Caco-2 (cell line): ENCODE data around the gene MOV10L1. TPM values are rescaled to one million over a fixed set of nuclear protein-coding genes. Genes with fewer than 3 reads are reported as not detected.

Experiments used
- BruUV-seq: library from RNA; stranded (reverse); fragments of 400-500 nt; replicated peaks from 2 replicates; lab custom pipeline; 2021; lab: Mats Ljungman, UMichigan
- CTCF ChIA-PET: fragments of 300-600 bp; sonication (Branson Sonifier 250); formaldehyde crosslinking; loops from one replicate; lab custom pipeline; 2022; ENCODE audit warnings: antibody characterized with exemption; lab: Charles Lee
- POLR2A ChIA-PET: fragments of 300-600 bp; sonication (Branson Sonifier 250); formaldehyde crosslinking; loops from one replicate; lab custom pipeline; 2022; ENCODE audit warnings: antibody characterized with exemption; lab: Charles Lee
- DNase-seq, 2 experiments: peaks; one replicate each; pipeline versions ENCODE4 v3.0.0 to v3.0.0-alpha.2; 2020 to 2022
- H3K27me3 ChIP-seq: replicated peaks from 2 replicates; pipeline ENCODE4 v1.6.0; 2011; ENCODE audit warnings: low read length; ENCODE audit not compliant: control insufficient read depth, insufficient read depth
- H3K36me3 ChIP-seq: 2 replicates; pipeline ENCODE4 v1.5.1; 2011; ENCODE audit warnings: low read length; ENCODE audit not compliant: control insufficient read depth, insufficient read depth
- H3K4me1 ChIP-seq: fragments of 250-450 bp; sonication (Bioruptor Pico); 2 replicates; pipeline ENCODE4 v1.5.1; 2020; ENCODE audit warnings: mild to moderate bottlenecking
- H3K4me3 ChIP-seq: 2 replicates; pipeline ENCODE4 v1.5.1; 2011; ENCODE audit warnings: low read depth, mild to moderate bottlenecking, control low read depth, low read length
- H3K9me3 ChIP-seq: fragments of 250-450 bp; sonication (Bioruptor Pico); 2 replicates; pipeline ENCODE4 v1.5.1; 2020; ENCODE audit warnings: mild to moderate bottlenecking, moderate library complexity
- H3K27ac Mint-ChIP-seq: one replicate; pipeline ENCODE4 v1.8.0; 2022; ENCODE audit warnings: mixed read lengths; ENCODE audit not compliant: unreplicated experiment
- H3K27me3 Mint-ChIP-seq: one replicate; pipeline ENCODE4 v1.8.0; 2022; ENCODE audit warnings: mixed read lengths; ENCODE audit not compliant: insufficient read depth, unreplicated experiment
- H3K36me3 Mint-ChIP-seq: one replicate; pipeline ENCODE4 v1.8.0; 2022; ENCODE audit warnings: mild to moderate bottlenecking, mixed read lengths; ENCODE audit not compliant: insufficient read depth, unreplicated experiment
- H3K4me1 Mint-ChIP-seq: one replicate; pipeline ENCODE4 v1.8.0; 2022; ENCODE audit warnings: low read depth, mixed read lengths; ENCODE audit not compliant: unreplicated experiment
- H3K4me3 Mint-ChIP-seq: one replicate; pipeline ENCODE4 v1.8.0; 2022; ENCODE audit warnings: mild to moderate bottlenecking, moderate library complexity, mixed read lengths; ENCODE audit not compliant: unreplicated experiment
- H3K9me3 Mint-ChIP-seq: one replicate; pipeline ENCODE4 v1.8.0; 2022; ENCODE audit warnings: mixed read lengths; ENCODE audit not compliant: unreplicated experiment
- CTCF ChIP-seq, 2 experiments: fragments of 200-600 bp in 1 of 2; IDR thresholded peaks; 1 replicate in 1 of 2; 2 replicates in 1 of 2; pipeline versions ENCODE4 v1.5.1 to v1.8.0; 2011 to 2022; ENCODE audit warnings: antibody characterized with exemption in 1 of 2, control low read depth in 1 of 2, inconsistent platforms in 1 of 2, low read depth in 1 of 2, low read length in 1 of 2, mild to moderate bottlenecking in 1 of 2, moderate library complexity in 1 of 2; ENCODE audit not compliant: insufficient read depth in 1 of 2, severe bottlenecking in 1 of 2, unreplicated experiment in 1 of 2
- intact Hi-C: fragments of 100-400 bp; cut with micrococcal nuclease; formaldehyde crosslinking; loops from one replicate; pipeline ENCODE4 v1.10.0; 2022; ENCODE audit not compliant: unreplicated experiment
- total RNA-seq: library from RNA; stranded (reverse); gene quantifications from 2 replicates; pipeline ENCODE4 v1.2.3, GENCODE V29; 2022

MOV10L1 gene
- total RNA-seq, 1 experiment from 2014 or later, result not detected

- Histone ChIP-seq H3K4me1 (peaks cover 11% of the 10 kb centered on the region; the same call in 1 of the 2 replicates), H3K4me3 (peak overlapping the region; percentile 41), H3K27me3 (no peaks in the 10 kb centered on the region), H3K36me3 (no peaks in the 10 kb centered on the region), H3K9me3 (no peaks in the 10 kb centered on the region)
- CTCF ChIA-PET, result no interaction called here
- no peak for TF ChIP-seq CTCF (IDR thresholded peaks at IDR 0.05; ENCODE audit: insufficient read depth in 1 of 2, low read depth in 1 of 2, low read length in 1 of 2, severe bottlenecking in 1 of 2, unreplicated experiment in 1 of 2)
- no TSS peak for BruUV-seq
- Mint-ChIP-seq H3K27me3 (peaks cover 11% of the 10 kb centered on the region), H3K27ac (peak overlapping the region; percentile 29), H3K36me3 (no peaks in the 10 kb centered on the region), H3K4me1 (peaks cover 6% of the 10 kb centered on the region), H3K9me3 (no peaks in the 10 kb centered on the region), H3K4me3 (peak overlapping the region; percentile 69)
- intact Hi-C loops, result no loop called here
- DNase-seq, result no peak
- POLR2A ChIA-PET, result no interaction called here
These were observed 79.5 kb downstream of the MOV10L1 start for GRCh38 chr22:50169181-50169759.

- H3K36me3 ChIP-seq, result no peaks in the 10 kb centered on the region
- Mint-ChIP-seq H3K36me3 (no peaks in the 10 kb centered on the region), H3K27me3 (peaks cover 11% of the 10 kb centered on the region), H3K4me1 (peaks cover 6% of the 10 kb centered on the region), H3K9me3 (no peaks in the 10 kb centered on the region), H3K27ac (no peak overlapping the region), H3K4me3 (peak overlapping the region; percentile 69)
- TF ChIP-seq CTCF (IDR thresholded peaks at IDR 0.05; ENCODE audit: insufficient read depth in 1 of 2, low read depth in 1 of 2, low read length in 1 of 2, severe bottlenecking in 1 of 2, unreplicated experiment in 1 of 2), result no peak
- H3K4me1 ChIP-seq, result peaks cover 11% of the 10 kb centered on the region; the same call in 1 of the 2 replicates
- H3K27me3 ChIP-seq, result no peaks in the 10 kb centered on the region
- ChIA-PET CTCF (no interaction called here), POLR2A (no interaction called here)
- H3K4me3 ChIP-seq, result peak overlapping the region; percentile 41
- peak in 1 of 2 experiments; percentile 62 for DNase-seq
- intact Hi-C loops, result no loop called here
- H3K9me3 ChIP-seq, result no peaks in the 10 kb centered on the region
- no TSS peak for BruUV-seq
These were observed 80.1 kb downstream of the MOV10L1 start for GRCh38 chr22:50169774-50170341.

- intact Hi-C loops, result no loop called here
- no peak for TF ChIP-seq CTCF (IDR thresholded peaks at IDR 0.05; ENCODE audit: insufficient read depth in 1 of 2, low read depth in 1 of 2, low read length in 1 of 2, severe bottlenecking in 1 of 2, unreplicated experiment in 1 of 2)
- no peaks in the 10 kb centered on the region for H3K9me3 Mint-ChIP-seq
- POLR2A ChIA-PET, result no interaction called here
- H3K4me1 Mint-ChIP-seq, result peaks cover 6% of the 10 kb centered on the region
- no peaks in the 10 kb centered on the region for H3K36me3 Mint-ChIP-seq
- peaks cover 11% of the 10 kb centered on the region for H3K27me3 Mint-ChIP-seq
- H3K27ac Mint-ChIP-seq, result peak within 1 kb of the TSS; percentile 64
- H3K4me1 ChIP-seq, result peaks cover 11% of the 10 kb centered on the region; the same call in 1 of the 2 replicates
- CTCF ChIA-PET, result no interaction called here
- no TSS peak for BruUV-seq
- H3K9me3 ChIP-seq, result no peaks in the 10 kb centered on the region
- DNase-seq, result no peak
- H3K27me3 ChIP-seq, result no peaks in the 10 kb centered on the region
- H3K36me3 ChIP-seq, result no peaks in the 10 kb centered on the region
- H3K4me3 ChIP-seq, result peak within 1 kb of the TSS; percentile 41
- H3K4me3 Mint-ChIP-seq, result peak within 1 kb of the TSS; percentile 78
These were observed 80.9 kb downstream of the MOV10L1 start, which contains the start of gene PANX2 for GRCh38 chr22:50170453-50171318. Gene PANX2, plus strand, starts transcription at chr22:50170731. Its CDS starts 0 bp downstream, at chr22:50170731.
